Endothelial cell of umbilical vein (primary cell): ENCODE data around the gene HSFX2.
"Not testable (repeated sequence)": the region's sequence is repeated elsewhere in the genome, so short reads cannot be mapped to it uniquely, and the experiment has no call there.

Experiments
- EZH2 ChIP-seq: IDR thresholded peaks from 2 replicates; pipeline ENCODE4 v1.6.1; 2012; ENCODE audit warnings: borderline replicate concordance, low read depth, mild to moderate bottlenecking, moderate library complexity, low read length, inconsistent platforms; ENCODE audit not compliant: severe bottlenecking
- FOS ChIP-seq: IDR thresholded peaks from 2 replicates; pipeline ENCODE4 v1.6.1; 2011; ENCODE audit warnings: mild to moderate bottlenecking, low read length, moderate library complexity, borderline replicate concordance; ENCODE audit not compliant: insufficient read depth
- GATA2 ChIP-seq: IDR thresholded peaks from 2 replicates; pipeline ENCODE4 v1.7.0; 2011; ENCODE audit warnings: low read depth, mild to moderate bottlenecking, moderate library complexity, mixed read lengths, low read length; ENCODE audit not compliant: insufficient read length, insufficient read depth
- JUN ChIP-seq: IDR thresholded peaks from 2 replicates; pipeline ENCODE4 v1.6.1; 2011; ENCODE audit warnings: borderline replicate concordance, low read depth; ENCODE audit not compliant: insufficient read length, insufficient read depth
- MYC ChIP-seq: IDR thresholded peaks from one replicate; pipeline ENCODE4 v1.6.1; 2011; ENCODE audit warnings: mild to moderate bottlenecking, low read depth, low read length
- POLR2A ChIP-seq: IDR thresholded peaks from 2 replicates; pipeline ENCODE4 v1.6.1; 2012; ENCODE audit warnings: low read depth, mild to moderate bottlenecking, control low read depth, low read length
- POLR2AphosphoS5 ChIP-seq: IDR thresholded peaks from 2 replicates; pipeline ENCODE4 v1.6.1; 2012; ENCODE audit warnings: low read depth, mild to moderate bottlenecking, control low read depth, low read length, moderate library complexity; ENCODE audit not compliant: insufficient read depth
- TF ChIP-seq, protein P1 (sequence below), 2 donors: IDR thresholded peaks; 1 replicate in 1 of 2; 2 replicates in 1 of 2; pipeline ENCODE4 v1.5.1; 2011; ENCODE audit warnings: low read length in 2 of 2, mild to moderate bottlenecking in 2 of 2, moderate library complexity in 2 of 2, control low read depth in 1 of 2, inconsistent platforms in 1 of 2, low read depth in 1 of 2; ENCODE audit not compliant: insufficient read depth in 1 of 2; ENCODE audit errors: extremely low read depth in 1 of 2
- TF ChIP-seq, protein P2 (sequence below): IDR thresholded peaks from 2 replicates; pipeline ENCODE4 v1.6.1; 2011; ENCODE audit not compliant: insufficient read depth, insufficient read length

- TF ChIP-seq, protein P1, sequence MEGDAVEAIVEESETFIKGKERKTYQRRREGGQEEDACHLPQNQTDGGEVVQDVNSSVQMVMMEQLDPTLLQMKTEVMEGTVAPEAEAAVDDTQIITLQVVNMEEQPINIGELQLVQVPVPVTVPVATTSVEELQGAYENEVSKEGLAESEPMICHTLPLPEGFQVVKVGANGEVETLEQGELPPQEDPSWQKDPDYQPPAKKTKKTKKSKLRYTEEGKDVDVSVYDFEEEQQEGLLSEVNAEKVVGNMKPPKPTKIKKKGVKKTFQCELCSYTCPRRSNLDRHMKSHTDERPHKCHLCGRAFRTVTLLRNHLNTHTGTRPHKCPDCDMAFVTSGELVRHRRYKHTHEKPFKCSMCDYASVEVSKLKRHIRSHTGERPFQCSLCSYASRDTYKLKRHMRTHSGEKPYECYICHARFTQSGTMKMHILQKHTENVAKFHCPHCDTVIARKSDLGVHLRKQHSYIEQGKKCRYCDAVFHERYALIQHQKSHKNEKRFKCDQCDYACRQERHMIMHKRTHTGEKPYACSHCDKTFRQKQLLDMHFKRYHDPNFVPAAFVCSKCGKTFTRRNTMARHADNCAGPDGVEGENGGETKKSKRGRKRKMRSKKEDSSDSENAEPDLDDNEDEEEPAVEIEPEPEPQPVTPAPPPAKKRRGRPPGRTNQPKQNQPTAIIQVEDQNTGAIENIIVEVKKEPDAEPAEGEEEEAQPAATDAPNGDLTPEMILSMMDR (IDR thresholded peaks at IDR 0.05; ENCODE audit: extremely low read depth in 1 of 2, insufficient read depth in 1 of 2, low read depth in 1 of 2, low read length in 2 of 2): not testable (repeated sequence)
- not testable (repeated sequence) for TF ChIP-seq POLR2A, POLR2AphosphoS5, EZH2, GATA2, FOS, MYC, JUN
- TF ChIP-seq, protein P2, sequence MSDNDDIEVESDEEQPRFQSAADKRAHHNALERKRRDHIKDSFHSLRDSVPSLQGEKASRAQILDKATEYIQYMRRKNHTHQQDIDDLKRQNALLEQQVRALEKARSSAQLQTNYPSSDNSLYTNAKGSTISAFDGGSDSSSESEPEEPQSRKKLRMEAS: not testable (repeated sequence)
Observed at GRCh38 chrX:149573456-149573855, 21.7 kb downstream of the HSFX2 start.
